CD4-positive, alpha-beta T cell treated with Interleukin-15 for 1 hour (primary cell): Measurements from ENCODE around the gene ASPG.

ENCODE experiments used
- DNase-seq: peaks from one replicate; pipeline ENCODE4 v3.0.0-alpha.2; 2020

Gene ASPG

DNA sequence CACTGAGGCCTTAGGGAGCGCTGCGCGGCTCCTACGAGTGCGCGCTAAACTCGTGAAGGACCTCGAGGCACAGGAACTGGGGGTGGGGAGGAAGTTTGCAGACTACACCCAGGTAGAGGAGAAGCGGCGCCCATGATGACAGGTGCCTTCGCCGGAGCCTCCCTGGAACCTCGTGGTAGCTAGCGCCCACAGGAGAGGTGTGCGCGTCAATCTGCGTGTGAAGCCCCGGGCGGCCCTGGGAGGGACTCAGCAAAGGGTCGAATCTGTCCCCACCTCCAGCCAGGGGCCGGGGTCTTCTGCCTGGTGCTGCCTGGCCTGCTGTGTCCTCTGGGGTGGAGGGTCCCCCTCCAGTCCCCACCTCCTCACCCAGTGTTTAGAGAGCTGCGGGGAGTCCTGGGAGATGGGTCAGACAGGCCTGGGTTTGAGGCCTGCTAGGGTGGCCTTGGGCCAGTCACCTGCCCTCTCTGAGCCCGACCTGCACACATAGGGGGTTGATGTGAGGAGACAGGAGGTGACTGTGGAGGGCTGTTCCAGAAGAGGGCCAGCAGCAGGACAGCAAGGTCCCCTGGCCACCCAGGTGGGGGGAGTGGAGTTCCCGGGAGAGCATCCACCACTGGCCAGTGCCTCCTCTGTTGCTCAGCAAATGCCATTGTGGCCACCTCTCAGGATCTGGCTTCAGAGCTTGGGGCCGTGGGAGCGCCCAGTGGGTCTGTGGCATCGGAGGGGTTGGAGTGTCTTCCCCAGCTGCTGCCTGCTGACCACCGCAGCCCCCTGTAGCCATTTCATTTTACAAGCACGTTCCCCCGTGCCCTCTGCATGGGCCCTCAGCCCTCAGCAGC lies 32.7 kb downstream of the ASPG start:
- DNase-seq: peak; percentile 9

DNA sequence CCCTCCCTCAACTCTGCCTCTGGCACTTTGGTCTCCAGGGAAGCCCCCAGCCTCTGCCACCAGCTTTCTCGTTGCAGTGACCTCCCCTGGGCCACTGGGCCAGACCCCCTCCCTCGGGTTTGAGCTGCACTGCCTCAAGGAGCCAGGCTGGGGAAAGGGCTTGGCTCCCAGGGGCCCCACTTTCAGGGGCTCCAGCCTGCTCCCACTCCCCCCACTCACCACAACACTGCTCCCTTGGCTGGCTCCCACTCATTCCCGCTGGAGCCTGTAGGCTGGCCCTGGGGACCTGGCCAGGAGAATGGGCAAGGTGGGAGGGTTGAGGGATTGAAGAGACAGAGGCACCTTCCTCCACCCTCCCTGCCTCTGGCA lies 33.6 kb downstream of the ASPG start:
- peak; percentile 1 for DNase-seq

DNA sequence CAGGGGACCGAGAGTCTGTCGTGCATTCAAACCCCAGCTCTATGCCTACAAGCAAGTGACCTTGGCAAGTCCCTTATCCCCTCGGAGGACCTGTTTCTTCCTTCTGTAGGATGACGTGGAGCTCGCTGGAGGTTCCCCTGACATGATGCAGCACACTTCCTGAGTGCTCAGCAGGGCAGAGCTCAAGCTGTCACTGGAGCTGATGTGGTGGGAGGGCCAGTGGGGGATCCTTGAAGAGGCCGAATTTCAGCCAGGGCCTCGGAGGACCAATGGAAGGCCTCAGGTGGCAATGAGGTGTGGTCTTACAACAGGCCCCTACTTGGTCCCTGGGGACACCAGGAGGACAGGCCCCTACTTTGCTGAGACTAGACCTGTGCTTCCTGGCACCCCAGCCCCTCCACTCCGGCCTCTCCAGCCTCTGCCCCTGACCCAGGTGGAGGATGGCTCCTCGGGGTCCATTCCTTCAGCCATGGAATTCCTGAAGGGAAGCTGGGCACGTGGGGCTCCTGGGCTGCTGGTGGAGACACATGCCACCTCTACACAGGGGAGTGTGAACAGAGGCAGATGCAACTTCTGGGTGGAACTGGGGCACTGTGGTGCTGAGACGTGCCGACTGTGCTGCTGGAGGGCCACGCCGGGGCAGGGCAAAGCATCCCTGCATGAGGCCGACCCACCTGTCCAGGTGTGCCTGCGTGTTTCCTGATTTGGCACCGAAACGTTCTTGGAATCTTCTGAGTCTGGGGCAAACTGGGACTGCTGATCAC lies 34.2 kb downstream of the ASPG start:
- DNase-seq: peak; percentile 14

DNA sequence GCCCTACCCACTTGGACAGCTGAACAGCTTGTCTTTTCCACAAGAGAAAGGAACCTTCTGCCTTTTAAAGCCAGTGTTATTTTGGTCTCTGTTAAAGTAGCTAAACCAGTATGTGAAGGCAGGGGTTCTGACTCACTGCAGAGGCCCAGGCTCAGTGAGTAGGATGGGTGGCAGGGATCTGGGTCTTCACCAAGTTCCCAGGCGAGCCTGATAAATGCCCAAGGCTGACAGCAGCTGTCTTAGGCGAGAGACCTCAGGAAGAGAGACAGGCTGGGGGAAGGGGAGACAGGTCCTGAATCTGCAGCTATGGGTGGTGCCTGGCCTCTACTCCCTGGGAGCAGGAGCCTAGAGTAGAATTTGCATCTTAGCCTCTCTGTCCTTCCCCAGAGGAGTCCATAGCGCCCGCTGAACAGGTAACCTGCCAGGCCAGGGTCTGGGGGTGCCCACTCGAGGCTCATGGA lies 34.8 kb downstream of the ASPG start:
- DNase-seq: peak; percentile 13

DNA sequence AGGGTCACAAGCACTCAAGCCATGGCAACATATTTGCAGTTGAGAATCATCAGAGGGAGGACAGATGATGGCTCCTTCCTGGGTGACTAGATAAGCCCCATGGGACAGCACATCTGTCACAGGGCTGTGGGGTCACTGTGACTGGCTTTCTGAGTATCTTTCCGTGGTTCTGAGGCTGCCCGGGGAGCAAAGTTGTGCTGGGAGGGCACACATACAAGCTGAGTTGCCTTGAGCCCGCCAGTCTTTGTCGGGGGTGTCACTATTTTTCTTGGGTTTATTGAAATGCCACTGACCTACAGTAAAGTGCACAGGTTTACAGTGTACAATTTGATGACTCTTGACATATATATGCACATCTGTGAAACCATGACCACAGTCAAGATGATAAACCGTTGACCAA lies 35.6 kb downstream of the ASPG start:
- peak; percentile 1 for DNase-seq

DNA sequence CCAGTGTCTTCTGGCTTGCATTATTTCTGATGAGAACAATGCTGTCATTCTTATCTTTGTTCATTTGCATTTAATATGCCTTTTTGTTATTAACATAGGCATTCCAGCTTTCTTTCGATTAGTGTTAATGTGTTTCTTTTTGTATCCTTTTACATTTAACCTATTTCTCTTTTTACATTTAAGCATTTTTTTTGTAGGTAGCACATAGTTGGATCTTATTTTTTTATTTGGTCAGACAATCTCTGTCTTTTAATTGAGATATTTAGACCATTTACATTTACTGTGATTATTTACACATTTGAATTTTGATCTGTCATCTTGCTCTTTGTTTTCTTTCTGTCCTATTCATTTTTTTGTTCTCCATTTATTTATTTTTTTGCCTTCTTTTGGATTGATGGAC lies 38.4 kb downstream of the ASPG start:
- no peak for DNase-seq

DNA sequence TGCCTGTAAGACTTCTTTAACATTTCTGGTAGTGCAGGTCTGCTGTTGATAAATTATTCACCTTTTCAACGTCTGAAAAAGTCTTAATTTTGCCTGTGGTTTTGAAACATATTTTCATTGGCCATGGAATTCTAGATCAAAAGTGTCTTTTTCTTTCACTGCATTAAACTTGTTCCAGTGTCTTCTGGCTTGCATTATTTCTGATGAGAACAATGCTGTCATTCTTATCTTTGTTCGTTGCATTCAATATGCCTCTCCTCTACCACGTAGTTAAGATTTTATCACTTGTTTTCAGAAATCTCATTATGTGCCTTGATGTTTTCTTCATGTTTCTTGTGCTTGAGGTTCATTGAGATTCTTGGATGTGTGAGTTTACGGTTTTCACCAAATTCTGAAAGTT lies 39.5 kb downstream of the ASPG start:
- DNase-seq: no peak

DNA sequence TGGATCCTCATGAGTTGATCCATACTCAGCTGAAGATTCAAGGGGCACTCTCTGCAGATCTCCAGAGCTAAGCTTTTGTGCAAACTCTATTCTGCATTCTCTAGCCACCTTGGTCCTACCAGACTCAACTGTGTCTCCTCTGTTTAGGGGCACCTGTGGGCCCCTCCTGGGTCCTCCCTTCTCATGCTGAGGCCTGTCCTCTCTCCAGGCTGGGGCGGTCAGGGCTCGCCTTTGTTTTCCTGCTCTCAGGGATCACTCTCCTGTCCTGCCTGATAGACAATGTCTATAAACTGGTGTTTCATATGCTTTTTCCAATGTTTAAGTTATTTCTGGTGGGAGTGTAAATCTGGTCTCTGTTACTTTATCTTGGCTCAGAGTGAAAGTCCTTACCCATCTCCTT lies 41.3 kb downstream of the ASPG start:
- no peak for DNase-seq

DNA sequence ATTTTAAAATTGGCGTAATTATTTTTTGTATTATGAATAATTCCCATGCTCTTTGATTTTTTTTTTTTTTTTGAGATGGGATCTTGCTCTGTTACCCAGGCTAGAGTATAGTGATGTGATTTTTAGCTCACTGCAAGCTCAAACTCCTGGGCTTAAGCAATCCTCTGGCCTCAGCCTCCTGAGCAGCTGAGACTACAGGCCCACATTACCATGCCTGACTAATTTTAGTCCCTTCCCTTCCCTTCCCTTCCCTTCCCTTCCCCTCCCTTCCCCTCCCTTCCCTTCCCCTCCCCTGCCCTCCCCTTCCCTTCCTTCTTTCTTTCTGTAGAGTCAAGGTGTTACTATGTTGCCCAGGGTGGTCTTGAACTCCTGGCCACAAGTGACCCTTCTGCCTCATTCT lies 43.5 kb downstream of the ASPG start:
- no peak for DNase-seq

DNA sequence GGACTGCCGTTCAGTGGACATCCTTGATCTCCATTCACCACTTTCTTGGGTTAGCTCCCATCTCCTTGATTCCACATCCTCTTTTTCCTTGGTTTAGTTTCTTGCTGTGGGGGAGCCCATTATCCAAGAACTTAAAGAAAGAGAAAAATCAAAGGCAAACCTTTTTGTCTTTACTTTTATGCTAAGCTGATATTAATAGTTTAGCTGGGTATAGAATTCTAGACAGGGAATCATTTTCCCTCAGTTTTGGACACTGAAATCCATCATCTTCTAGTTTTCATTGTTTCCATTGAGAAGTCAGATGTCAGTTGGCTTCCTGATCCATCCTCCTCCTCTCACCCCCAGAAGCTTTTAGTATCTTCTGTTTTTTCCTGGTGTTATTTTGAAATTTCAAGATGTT lies 44.1 kb downstream of the ASPG start:
- peak; percentile 3 for DNase-seq

DNA sequence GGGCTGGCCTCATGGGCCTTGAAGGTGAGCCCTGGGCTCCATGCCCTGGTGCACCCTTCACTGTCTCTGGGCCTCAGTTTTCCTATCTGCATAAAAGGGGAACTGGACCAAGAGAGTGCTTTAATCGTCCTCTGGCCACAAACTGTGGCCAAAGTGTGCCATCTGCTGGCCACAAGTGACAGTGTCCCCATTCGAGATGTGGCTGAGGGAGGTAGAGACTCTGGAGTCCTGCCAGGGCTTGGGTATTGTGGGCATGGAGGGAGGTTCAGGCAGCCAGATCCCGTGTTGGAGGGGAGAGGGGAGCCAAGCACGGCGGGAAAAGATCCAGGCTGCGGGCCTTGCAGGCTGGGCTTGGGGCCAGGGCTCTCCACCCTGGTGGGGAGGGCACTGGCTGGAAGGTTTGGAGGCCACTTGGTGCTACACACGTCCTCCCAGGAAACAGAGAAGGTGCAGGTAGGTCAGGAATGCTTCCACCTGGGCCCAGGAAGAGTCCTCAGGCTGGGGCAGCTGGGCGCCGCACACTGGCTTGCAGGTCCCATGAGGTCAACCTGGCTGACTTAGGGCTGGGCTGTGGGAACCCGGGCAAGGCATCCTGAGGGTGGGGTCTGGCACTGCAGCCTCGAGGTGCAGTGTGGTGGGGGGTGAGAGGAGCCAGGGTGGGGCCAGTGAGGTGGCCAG lies 45.6 kb downstream of the ASPG start:
- peak; percentile 27 for DNase-seq

DNA sequence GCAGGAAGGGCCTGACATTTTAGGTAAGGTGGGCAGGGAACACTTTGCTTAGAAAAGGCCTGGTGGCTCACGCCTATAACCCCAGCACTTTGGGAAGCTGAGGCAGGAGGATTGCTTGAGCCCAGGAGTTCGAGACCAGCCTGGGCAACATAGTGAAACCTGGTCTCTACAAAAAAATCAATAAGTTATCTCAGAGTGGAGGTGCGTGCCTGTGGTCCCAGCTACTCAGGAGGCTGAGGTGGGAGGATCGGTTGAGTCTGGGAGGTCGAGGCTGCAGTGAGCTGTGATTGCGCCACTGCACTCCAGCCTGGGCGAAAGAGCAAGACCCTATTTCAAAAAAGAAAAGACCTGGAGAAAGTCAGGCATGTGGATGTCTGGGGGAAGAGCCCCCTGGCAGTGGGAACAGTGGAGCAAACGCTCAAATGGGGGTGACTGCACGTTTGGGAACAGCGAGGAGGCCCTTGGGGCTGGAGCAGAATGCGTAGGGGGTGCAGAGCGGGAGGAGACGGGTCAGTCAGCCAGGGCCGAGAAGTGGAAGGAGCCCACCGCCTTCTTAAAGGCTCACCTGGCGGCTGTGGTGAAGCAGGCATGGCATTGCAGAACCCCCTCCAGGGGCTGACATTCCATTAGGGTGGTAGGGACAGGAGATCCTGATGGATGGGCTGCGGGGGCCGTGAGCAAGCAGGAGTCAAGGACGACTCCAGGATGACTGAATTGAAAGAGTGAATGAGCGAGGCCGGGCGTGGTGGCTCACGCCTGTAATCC lies 46.6 kb downstream of the ASPG start:
- peak; percentile 8 for DNase-seq

DNA sequence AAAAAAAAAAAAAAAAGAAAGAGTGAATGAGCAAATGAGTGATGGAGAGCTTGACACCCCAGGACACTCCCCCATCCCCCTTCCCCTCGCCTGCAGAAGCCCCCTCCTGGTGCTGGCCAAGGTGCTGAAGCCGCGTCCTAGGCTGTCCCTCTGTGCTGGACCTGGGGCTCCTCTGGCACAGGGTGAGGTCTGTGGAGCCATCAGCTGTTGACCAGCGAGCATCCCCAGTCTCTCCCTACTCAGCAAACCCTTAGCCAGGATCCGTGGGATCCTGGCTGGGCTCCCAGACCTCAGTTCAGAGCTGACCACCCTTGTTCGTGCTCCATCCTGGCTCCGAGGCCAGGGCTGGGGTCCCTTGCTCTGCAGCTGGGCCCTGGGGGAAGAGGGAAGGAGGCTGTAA lies 47.5 kb downstream of the ASPG start:
- peak; percentile 8 for DNase-seq

DNA sequence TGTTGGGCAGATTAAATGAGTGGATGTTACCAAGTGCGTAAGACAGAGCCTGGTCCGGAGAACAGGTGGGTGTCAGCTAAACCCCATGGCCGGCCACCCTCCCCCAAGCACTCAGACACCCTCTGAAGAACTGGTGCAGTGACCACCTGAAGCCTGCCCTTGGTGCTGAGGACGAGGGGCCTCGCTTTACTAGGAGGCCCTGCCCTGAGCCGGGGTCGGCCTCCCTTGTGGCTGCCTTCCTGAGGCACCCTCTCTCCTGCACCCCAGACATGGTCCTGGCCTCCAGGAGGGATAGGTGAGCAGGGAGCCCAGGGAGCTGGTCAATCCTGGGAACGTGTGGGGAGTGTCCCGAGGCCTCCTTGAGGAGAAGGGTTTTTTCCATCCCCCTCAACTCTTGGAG lies 48.0 kb downstream of the ASPG start:
- DNase-seq: peak; percentile 12

DNA sequence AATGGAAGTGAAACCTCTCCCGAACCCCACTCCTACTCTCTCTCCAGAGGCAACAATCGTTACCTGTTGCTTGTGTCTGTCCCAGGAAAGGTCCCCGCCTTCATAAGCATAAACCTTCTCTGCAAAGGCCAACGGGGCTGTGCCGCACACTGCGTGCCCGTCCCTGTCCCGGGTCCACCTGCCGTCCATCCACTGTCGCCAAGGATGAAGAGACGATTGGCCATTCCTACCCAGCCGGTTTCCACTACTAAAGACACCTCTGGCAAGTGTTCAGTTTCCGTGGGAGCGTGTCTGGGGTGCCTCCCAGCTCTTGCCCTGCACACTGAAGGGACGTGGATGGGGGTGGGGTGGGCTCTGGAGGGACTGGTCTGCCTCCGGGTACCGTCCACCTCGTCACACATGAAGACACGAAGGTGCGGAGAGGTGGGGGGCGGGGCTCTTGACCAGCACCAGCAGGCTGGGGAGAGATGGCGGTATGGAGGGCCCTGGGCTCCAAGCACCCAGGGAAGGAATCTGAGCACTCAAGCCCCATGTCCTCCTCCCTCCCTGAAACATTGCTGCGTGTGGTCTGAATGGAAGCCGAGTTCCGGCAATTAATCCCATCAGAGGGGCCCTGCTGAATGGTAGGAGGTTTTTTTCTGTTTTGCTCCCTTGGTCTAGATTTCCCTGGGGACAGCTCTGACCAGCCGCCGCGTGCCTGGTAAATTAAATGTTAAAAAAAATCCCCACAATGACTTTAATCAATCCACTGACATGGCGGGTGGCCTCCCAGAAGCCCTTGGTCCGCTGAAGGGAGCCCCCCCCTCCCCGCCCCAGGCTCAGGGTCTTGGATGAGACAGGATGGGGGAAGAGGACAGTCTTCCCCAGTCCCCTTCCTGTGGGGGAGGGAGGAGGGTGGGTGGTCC lies 48.8 kb downstream of the ASPG start:
- peak; percentile 12 for DNase-seq

DNA sequence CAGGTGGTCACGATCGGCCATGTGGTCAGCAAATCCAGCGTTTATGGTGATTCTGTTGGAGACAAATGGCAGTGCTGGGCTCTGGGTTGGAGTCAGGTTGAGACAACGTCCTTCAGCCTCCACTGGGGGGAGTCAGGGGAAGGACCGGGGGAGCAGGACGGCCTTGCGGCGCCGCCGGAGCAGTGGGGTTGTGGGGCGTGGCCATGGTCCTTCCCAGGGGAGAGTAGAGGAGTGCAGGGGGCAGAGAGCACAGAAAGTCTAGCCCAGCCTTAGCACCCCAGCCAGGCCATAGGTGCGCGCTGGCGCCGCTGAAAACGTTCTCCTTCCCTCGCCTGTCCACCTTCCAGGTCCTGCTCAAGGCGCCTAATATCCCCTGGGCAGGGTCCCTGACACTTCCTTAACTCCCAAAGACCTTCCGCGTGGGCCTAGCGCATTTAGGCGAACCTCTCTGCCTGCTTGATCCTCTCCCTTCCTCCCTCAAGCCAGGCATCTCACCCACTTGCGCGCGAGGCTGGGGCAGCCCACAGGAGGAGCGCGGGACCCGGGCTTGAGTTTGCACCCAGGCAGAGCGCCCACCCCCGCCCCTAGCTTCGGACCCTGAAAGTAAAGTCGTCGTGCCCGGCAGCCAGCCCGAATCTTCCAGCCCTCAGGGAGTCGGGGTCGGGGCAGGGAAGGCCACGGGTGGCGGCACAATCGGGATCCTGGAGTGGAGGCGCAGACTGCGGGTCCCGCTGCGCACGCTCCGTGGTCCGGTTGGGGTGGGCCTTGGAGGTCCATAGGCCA lies 49.8 kb downstream of the ASPG start:
- peak; percentile 16 for DNase-seq

DNA sequence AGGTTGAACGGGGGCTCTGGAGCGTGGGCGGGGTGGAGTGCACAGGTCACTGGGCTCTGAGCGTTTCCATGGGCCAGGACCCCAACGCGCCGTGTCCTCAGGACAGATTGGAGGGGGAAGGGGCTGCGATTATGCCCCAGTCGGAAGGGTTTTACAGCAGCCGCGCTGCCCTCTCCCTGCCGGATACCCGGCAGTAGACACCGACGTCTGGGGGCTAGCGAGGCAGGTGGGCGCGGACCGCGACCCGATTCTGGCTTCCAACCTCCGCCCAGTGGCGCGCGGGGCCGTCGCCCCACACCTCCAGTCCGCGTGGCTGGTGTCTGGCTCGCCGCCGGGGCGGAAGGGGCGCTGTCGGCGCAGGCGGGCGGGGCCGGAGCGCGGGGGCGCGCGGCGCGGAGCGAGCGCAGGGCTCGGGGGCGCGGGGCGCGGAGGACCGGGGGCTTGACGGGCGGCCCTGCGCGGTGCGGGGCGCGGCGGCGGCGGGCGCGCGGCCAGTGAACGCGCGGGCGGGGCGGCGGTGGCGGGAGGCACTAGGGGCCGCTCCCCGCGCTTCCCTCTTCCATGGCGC lies 50.5 kb downstream of the ASPG start:
- peak; percentile 11 for DNase-seq

DNA sequence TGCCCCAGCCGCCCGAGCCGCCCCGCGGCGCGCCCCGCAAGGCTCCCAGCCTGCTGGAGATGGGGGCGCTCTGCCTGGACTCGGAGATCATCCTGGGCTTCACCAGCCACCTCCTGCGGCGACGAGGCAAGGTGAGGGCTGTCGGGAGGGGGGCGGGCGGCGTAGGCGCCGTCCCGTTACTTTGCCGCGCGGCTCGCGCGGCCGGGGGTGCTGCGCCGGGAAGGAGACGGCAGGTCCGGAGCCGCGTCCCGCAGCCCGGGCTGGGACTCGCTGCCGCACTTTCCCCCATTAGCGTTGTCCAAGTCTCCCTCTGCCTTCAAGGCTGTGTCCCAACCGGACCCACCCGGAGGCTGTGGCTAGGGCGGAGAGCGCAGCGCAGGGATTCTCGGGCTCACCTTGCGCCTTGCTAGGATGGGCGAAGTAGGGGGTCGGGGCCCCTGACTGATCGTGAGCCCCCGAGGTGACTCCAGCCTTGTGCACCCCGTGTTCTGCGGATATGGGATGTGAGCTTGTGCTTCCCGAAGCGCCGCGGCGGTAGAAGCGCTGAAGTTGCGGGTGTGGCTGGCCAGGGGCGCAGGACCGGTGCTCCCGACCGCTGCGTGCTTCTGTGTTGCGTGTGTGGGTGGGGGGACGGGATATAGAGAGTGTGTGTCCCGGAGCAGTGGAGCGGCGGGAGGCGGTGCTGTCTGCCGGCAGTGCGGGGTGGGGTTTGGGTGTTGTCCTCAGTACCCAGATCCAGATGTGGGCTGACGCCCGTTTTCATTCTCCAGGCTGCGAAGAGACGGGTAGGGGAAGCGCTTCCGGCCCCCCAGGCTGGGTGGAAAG lies 51.2 kb downstream of the ASPG start:
- peak; percentile 10 for DNase-seq

DNA sequence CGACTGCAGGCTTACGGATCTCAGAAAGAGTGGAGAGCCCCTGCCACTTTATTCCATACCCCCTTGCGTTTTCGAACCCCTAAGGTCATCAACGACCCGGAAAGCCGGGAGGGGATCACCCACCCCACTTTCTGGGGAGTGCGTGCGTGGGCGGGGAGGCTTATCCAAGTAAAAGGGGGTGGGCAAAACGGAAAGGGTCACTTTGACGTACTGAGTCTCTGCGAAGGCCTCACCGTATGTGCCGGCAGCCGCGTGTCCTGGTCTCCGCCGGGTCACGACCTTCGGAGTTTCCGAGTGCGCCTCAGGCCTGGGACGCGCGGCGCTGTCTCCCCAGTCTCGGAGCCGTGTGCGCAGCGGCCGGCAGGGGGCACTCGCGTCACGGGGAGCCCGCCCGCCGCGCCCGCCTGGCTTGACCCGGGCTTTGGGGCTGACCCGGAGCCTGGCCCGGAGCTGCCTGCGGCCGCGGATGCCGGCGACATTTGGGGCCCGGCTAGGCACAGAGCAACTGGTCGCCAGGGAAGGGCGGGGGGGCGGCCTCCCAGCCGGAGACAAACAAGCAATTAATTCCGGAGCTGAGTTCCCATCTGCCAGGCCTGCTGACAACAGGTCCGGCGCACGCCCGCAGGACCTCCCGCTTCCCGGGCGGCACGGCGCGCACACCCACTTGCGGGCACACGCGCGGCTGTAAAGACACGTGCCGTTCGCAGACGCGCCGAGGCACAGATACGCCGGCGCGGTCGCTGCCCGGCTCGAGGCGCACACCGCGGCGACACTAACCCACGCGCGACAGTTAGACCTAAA lies 52.0 kb downstream of the ASPG start:
- DNase-seq: peak; percentile 33
